ENCODE measurements around the gene HS3ST1. TPM values are rescaled to one million over a fixed set of nuclear protein-coding genes. Genes with fewer than 3 reads are reported as not detected.
A peak's percentile ranks its signal among the peaks of the same experiment; 100 is the strongest.

The HS3ST1 gene
- 2.3 TPM for polyA plus RNA-seq (2013, experiment 1 of 2)
- polyA plus RNA-seq (2013, experiment 2 of 2), result 3.4 TPM

DNA sequence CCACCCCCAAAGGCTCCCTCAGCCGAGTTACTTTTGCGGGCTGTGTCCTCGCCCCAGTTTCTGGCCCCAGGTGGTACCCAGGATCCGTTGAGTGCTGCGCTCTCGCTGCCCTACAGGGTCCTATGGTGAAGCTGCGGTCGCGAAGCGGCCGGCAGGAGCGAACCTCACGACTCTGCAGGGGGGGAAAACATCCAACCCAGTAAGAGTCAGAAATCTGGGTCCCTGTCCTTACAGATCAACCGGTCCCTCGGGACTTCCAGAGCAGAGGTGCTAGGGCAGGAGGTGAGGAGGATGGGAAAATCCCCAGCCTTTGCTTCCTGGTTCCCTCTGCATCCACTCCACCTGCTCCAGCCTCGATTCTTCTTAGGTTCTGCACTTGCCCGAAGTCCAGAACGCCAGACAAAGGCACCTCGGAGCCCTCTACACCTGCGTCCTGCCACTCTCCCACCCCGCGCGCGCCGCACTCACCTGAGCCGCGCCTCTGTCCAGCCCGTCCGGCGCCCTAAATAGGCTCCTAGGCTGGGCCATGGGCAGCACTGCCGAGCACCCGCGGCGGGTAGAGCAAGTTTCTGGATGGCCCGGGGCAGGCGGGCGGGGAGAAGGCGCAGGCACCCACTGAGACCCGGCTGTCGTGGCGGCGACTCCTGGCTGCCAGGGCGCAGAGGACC, at the start of gene HS3ST1:
HS3ST1 (minus strand) TSS at position 664 of the 668 bp plus-strand sequence. CDS start 28,889 bp downstream, outside the sequence.
- Histone ChIP-seq H3K4me1 (ENCODE audit: insufficient read depth, low read length) (peaks cover 17% of the 10 kb centered on the region), H3K9me3 (ENCODE audit: insufficient read depth, low read depth, low read length) (no peaks in the 10 kb centered on the region), H3K4me3 (ENCODE audit: low read length) (peak within 1 kb of the TSS; percentile 74), H3K9ac (ENCODE audit: low read depth, low read length) (peak within 1 kb of the TSS; percentile 67), H3K27ac (ENCODE audit: low read depth, low read length) (no peak within 1 kb of the TSS), H3K27me3 (ENCODE audit: insufficient read depth, low read length) (peaks cover 66% of the 10 kb centered on the region), H3K36me3 (ENCODE audit: insufficient read depth, low read length) (no peaks in the 10 kb centered on the region)
- WGBS, result under 1% methylated on average over 43 of the region's 43 CpGs

GRCh38 chr4:11475871-11476270, 47.2 kb upstream of the HS3ST1 start:
- H3K4me3 ChIP-seq (ENCODE audit: low read length), result no peak overlapping the region
- WGBS, result 88% methylated on average over 2 of the region's 2 CpGs
- no peaks in the 10 kb centered on the region for H3K27me3 ChIP-seq (ENCODE audit: insufficient read depth, low read length)
- H3K9ac ChIP-seq (ENCODE audit: low read depth, low read length), result no peak overlapping the region
- no peaks in the 10 kb centered on the region for H3K36me3 ChIP-seq (ENCODE audit: insufficient read depth, low read length)
- H3K9me3 ChIP-seq (ENCODE audit: insufficient read depth, low read depth, low read length), result no peaks in the 10 kb centered on the region
- peaks cover 3% of the 10 kb centered on the region; the same call in 1 of the 2 replicates for H3K4me1 ChIP-seq (ENCODE audit: insufficient read depth, low read length)
- H3K27ac ChIP-seq (ENCODE audit: low read depth, low read length), result no peak overlapping the region

DNA sequence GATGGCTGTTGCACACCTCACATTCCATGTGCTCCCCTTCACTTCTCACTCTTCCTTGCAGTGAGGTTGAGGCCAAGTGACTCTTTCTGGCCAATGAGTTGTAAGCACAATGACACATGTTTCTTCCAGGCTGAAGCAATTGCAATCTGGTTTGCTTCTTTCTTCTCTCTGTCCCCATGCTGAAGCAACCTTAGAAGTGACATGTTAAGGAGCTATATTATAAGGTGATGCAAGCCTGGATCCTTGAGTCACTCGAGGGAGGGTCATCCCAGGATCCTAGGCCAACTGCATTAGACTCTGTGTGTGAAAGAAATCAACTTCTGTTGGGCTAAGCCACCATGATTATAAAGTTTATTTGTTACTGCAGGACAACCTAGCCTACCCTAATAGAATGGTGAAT, 45.5 kb upstream of the HS3ST1 start:
- H3K27ac ChIP-seq (ENCODE audit: low read depth, low read length), result no peak overlapping the region
- no peaks in the 10 kb centered on the region for H3K9me3 ChIP-seq (ENCODE audit: insufficient read depth, low read depth, low read length)
- peaks cover 20% of the 10 kb centered on the region; the same call in 1 of the 2 replicates for H3K4me1 ChIP-seq (ENCODE audit: insufficient read depth, low read length)
- H3K36me3 ChIP-seq (ENCODE audit: insufficient read depth, low read length), result no peaks in the 10 kb centered on the region
- H3K27me3 ChIP-seq (ENCODE audit: insufficient read depth, low read length), result no peaks in the 10 kb centered on the region
- H3K4me3 ChIP-seq (ENCODE audit: low read length), result no peak overlapping the region
- no peak overlapping the region for H3K9ac ChIP-seq (ENCODE audit: low read depth, low read length)
- 92% methylated on average over 1 of the region's 1 CpG for WGBS

GRCh38 chr4:11472535-11472934, 43.8 kb upstream of the HS3ST1 start:
- H3K9ac ChIP-seq (ENCODE audit: low read depth, low read length), result no peak overlapping the region
- H3K36me3 ChIP-seq (ENCODE audit: insufficient read depth, low read length), result no peaks in the 10 kb centered on the region
- H3K27me3 ChIP-seq (ENCODE audit: insufficient read depth, low read length), result no peaks in the 10 kb centered on the region
- 97% methylated on average over 3 of the region's 3 CpGs for WGBS
- no peak overlapping the region for H3K4me3 ChIP-seq (ENCODE audit: low read length)
- no peaks in the 10 kb centered on the region for H3K9me3 ChIP-seq (ENCODE audit: insufficient read depth, low read depth, low read length)
- H3K27ac ChIP-seq (ENCODE audit: low read depth, low read length), result no peak overlapping the region
- peaks cover 25% of the 10 kb centered on the region; the same call in 1 of the 2 replicates for H3K4me1 ChIP-seq (ENCODE audit: insufficient read depth, low read length)

- Histone ChIP-seq H3K36me3 (ENCODE audit: insufficient read depth, low read length) (no peaks in the 10 kb centered on the region), H3K4me1 (ENCODE audit: insufficient read depth, low read length) (peaks cover 25% of the 10 kb centered on the region; the same call in 1 of the 2 replicates), H3K9ac (ENCODE audit: low read depth, low read length) (no peak overlapping the region), H3K27ac (ENCODE audit: low read depth, low read length) (no peak overlapping the region), H3K4me3 (ENCODE audit: low read length) (no peak overlapping the region), H3K9me3 (ENCODE audit: insufficient read depth, low read depth, low read length) (no peaks in the 10 kb centered on the region), H3K27me3 (ENCODE audit: insufficient read depth, low read length) (no peaks in the 10 kb centered on the region)
- 93% methylated on average over 4 of the region's 4 CpGs for WGBS
Measured at GRCh38 chr4:11471618-11472017, 42.9 kb upstream of the HS3ST1 start.

GRCh38 chr4:11471046-11471441, 42.4 kb upstream of the HS3ST1 start:
- no peaks in the 10 kb centered on the region for H3K9me3 ChIP-seq (ENCODE audit: insufficient read depth, low read depth, low read length)
- no peak overlapping the region for H3K27ac ChIP-seq (ENCODE audit: low read depth, low read length)
- H3K27me3 ChIP-seq (ENCODE audit: insufficient read depth, low read length), result no peaks in the 10 kb centered on the region
- H3K36me3 ChIP-seq (ENCODE audit: insufficient read depth, low read length), result no peaks in the 10 kb centered on the region
- H3K4me1 ChIP-seq (ENCODE audit: insufficient read depth, low read length), result peaks cover 25% of the 10 kb centered on the region; the same call in 1 of the 2 replicates
- H3K9ac ChIP-seq (ENCODE audit: low read depth, low read length), result no peak overlapping the region
- 98% methylated on average over 3 of the region's 3 CpGs for WGBS
- no peak overlapping the region for H3K4me3 ChIP-seq (ENCODE audit: low read length)

DNA sequence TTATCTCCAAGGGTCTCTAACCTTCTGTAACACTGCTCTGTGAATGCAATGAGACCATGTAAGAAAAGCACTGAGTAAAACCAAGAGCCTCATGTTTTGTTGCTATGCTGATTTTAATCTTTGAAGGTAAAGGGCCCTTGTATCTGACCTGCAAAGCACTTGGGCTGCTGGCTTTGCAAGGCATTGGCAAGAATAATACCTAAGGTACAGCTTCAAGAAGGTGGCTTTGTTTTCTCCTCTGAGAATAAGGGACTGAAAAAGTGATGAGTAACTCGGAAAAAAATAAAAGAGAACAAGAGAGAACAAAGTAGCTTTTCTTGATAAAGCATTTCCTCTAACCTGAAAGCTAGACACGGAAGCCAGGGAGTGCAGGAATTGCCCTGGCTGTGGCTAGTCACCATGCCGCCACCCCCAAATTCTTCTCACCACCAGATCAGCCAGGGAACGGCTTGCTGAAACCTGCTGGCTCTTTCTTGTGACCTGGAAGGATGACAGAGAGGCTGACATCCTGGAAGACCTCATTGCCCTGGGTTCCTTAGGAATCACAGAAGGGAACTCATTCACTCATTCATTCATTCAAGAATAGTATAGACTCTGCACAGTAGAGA, 41.8 kb upstream of the HS3ST1 start:
- 87% methylated on average over 4 of the region's 4 CpGs for WGBS
- no peaks in the 10 kb centered on the region for H3K36me3 ChIP-seq (ENCODE audit: insufficient read depth, low read length)
- no peaks in the 10 kb centered on the region for H3K9me3 ChIP-seq (ENCODE audit: insufficient read depth, low read depth, low read length)
- H3K27ac ChIP-seq (ENCODE audit: low read depth, low read length), result no peak overlapping the region
- no peak overlapping the region for H3K4me3 ChIP-seq (ENCODE audit: low read length)
- H3K27me3 ChIP-seq (ENCODE audit: insufficient read depth, low read length), result no peaks in the 10 kb centered on the region
- H3K9ac ChIP-seq (ENCODE audit: low read depth, low read length), result no peak overlapping the region
- peaks cover 25% of the 10 kb centered on the region; the same call in 1 of the 2 replicates for H3K4me1 ChIP-seq (ENCODE audit: insufficient read depth, low read length)

DNA sequence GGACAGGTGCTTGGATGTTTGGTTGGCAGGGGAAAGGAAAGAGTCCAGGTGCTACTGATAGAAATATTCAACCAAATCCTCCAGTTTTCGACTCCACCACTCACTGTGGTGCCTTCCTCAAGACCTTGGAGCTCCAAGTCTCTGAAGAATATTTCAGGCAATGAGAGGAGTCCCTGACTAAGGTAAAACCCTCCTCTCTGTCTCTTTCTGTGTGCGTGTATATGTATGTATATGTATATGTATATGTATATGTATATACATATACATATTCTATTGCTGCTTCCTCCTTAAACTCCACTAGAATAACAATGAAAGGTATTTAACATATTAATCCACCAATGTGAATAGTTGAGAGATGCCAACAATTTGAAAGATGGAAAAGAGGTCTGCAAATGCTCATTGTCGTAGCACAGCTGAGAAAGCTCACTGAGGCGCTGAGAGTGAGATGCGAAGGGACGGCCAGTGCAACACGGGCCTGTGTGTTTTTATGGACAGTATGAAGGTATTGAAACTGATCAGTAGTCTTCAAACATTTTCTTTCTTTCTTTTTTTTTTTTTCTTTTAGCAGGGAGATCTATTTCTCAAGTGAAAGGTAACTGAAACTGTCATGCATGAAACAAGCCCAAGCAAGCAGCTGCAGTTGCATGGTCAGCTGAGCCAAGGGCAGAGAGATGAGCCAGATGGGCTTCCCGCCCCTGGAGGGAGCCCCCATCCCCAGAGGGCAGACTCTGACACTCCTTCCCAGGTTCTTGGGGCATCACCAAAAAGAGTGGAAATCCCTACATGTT, 41.1 kb upstream of the HS3ST1 start:
- H3K4me3 ChIP-seq (ENCODE audit: low read length), result no peak overlapping the region
- no peak overlapping the region for H3K9ac ChIP-seq (ENCODE audit: low read depth, low read length)
- no peaks in the 10 kb centered on the region for H3K9me3 ChIP-seq (ENCODE audit: insufficient read depth, low read depth, low read length)
- peaks cover 25% of the 10 kb centered on the region; the same call in 1 of the 2 replicates for H3K4me1 ChIP-seq (ENCODE audit: insufficient read depth, low read length)
- H3K36me3 ChIP-seq (ENCODE audit: insufficient read depth, low read length), result no peaks in the 10 kb centered on the region
- no peaks in the 10 kb centered on the region for H3K27me3 ChIP-seq (ENCODE audit: insufficient read depth, low read length)
- 69% methylated on average over 7 of the region's 8 CpGs for WGBS
- H3K27ac ChIP-seq (ENCODE audit: low read depth, low read length), result peak overlapping the region; percentile 35; the same call in 1 of the 2 replicates

DNA sequence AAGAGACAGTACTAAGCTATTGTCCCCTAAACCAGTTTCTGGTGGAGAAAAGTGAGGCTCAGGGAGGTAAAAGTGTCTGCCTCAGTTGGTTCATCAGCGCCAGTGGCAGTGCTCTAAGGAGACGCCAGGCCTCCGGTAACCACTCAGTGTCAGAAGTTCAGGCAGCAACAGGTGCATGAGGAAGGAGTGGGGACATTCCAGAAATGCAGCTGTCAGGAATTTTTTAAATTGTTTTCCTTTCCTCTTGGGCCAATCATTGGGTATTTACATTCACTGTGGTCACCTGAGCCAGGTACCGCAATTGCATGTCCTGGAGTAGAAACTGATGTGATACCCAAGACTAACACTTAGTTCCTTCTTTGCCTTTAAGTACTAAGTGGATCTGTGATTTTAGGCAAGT, 40.2 kb upstream of the HS3ST1 start:
- Histone ChIP-seq H3K9ac (ENCODE audit: low read depth, low read length) (no peak overlapping the region), H3K4me1 (ENCODE audit: insufficient read depth, low read length) (peaks cover 25% of the 10 kb centered on the region; the same call in 1 of the 2 replicates), H3K36me3 (ENCODE audit: insufficient read depth, low read length) (no peaks in the 10 kb centered on the region), H3K27me3 (ENCODE audit: insufficient read depth, low read length) (no peaks in the 10 kb centered on the region), H3K27ac (ENCODE audit: low read depth, low read length) (no peak overlapping the region), H3K4me3 (ENCODE audit: low read length) (no peak overlapping the region), H3K9me3 (ENCODE audit: insufficient read depth, low read depth, low read length) (no peaks in the 10 kb centered on the region)
- WGBS, result 82% methylated on average over 4 of the region's 4 CpGs

GRCh38 chr4:11467931-11468330, 39.2 kb upstream of the HS3ST1 start:
- Histone ChIP-seq H3K27me3 (ENCODE audit: insufficient read depth, low read length) (no peaks in the 10 kb centered on the region), H3K27ac (ENCODE audit: low read depth, low read length) (no peak overlapping the region), H3K9ac (ENCODE audit: low read depth, low read length) (no peak overlapping the region), H3K4me1 (ENCODE audit: insufficient read depth, low read length) (peaks cover 25% of the 10 kb centered on the region; the same call in 1 of the 2 replicates), H3K4me3 (ENCODE audit: low read length) (no peak overlapping the region), H3K9me3 (ENCODE audit: insufficient read depth, low read depth, low read length) (no peaks in the 10 kb centered on the region), H3K36me3 (ENCODE audit: insufficient read depth, low read length) (no peaks in the 10 kb centered on the region)
- 90% methylated on average over 2 of the region's 2 CpGs for WGBS

DNA sequence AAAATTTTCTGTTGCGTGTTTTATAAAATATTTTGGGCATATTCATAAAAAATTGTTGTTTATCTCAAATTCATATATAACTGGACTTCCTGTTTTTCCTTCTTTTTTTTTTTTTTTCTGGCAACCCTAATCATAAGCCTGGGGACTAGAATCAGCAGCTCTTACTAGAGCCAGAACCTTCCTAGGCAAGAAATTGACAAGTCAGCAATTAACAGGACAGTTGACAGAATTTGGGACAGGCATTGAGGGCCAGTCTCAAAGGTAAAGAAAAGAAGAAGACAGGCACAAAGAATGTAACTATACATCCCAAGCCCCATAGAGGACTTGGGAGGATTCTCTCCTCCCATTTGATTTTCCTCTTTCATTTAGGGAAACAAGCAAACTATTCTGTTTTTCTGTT, 35.0 kb upstream of the HS3ST1 start:
- Histone ChIP-seq H3K9ac (ENCODE audit: low read depth, low read length) (no peak overlapping the region), H3K9me3 (ENCODE audit: insufficient read depth, low read depth, low read length) (peaks cover 7% of the 10 kb centered on the region; the same call in 1 of the 2 replicates), H3K4me3 (ENCODE audit: low read length) (no peak overlapping the region), H3K4me1 (ENCODE audit: insufficient read depth, low read length) (peaks cover 1% of the 10 kb centered on the region; the same call in 1 of the 2 replicates), H3K27me3 (ENCODE audit: insufficient read depth, low read length) (no peaks in the 10 kb centered on the region), H3K36me3 (ENCODE audit: insufficient read depth, low read length) (no peaks in the 10 kb centered on the region), H3K27ac (ENCODE audit: low read depth, low read length) (no peak overlapping the region)
- no CpG with 5 or more reads among the region's 1 CpG for WGBS
